DLD1 (cell line): ENCODE measurements around the gene PCK2.

Experiments used
- in situ Hi-C: cut with HindIII; loops from 2 replicates; pipeline ENCODE4 v1.10.0; 2017; ENCODE audit warnings: low sequenced_read_pairs

Gene PCK2

GRCh38 chr14:24060984-24061913 is 32.9 kb upstream of the PCK2 start:
- in situ Hi-C loops = no loop called here

GRCh38 chr14:24062216-24062980 is 31.7 kb upstream of the PCK2 start:
- in situ Hi-C loops = no loop called here

- in situ Hi-C loops = no loop called here
Measured at GRCh38 chr14:24063263-24063836, 30.8 kb upstream of the PCK2 start.

GRCh38 chr14:24064091-24064795 is 29.9 kb upstream of the PCK2 start:
- in situ Hi-C loops = no loop called here

GRCh38 chr14:24064856-24065255 is 29.3 kb upstream of the PCK2 start:
- in situ Hi-C loops = no loop called here

GRCh38 chr14:24065408-24065807 is 28.7 kb upstream of the PCK2 start:
- in situ Hi-C loops = no loop called here

- in situ Hi-C loops = no loop called here
Measured at GRCh38 chr14:24066496-24067132, 27.5 kb upstream of the PCK2 start.

- in situ Hi-C loops = no loop called here
Measured at GRCh38 chr14:24067133-24068082, 26.7 kb upstream of the PCK2 start.

- in situ Hi-C loops = no loop called here
Measured at GRCh38 chr14:24068711-24069410, 25.2 kb upstream of the PCK2 start.

- in situ Hi-C loops = no loop called here
Measured at GRCh38 chr14:24069411-24069735, 24.7 kb upstream of the PCK2 start.

- in situ Hi-C loops = no loop called here
Measured at GRCh38 chr14:24070285-24071143, 23.6 kb upstream of the PCK2 start.

- in situ Hi-C loops = no loop called here
Measured at GRCh38 chr14:24071144-24071697, 22.9 kb upstream of the PCK2 start, which contains the start of gene CPNE6. TSS of gene CPNE6 (plus strand) at chr14:24071562. CDS start at chr14:24072937, 1,375 bp downstream.

- in situ Hi-C loops = no loop called here
Measured at GRCh38 chr14:24071836-24072430, 22.2 kb upstream of the PCK2 start.

- in situ Hi-C loops = no loop called here
Measured at GRCh38 chr14:24072436-24072835, 21.7 kb upstream of the PCK2 start.

GRCh38 chr14:24072881-24073877 is 20.9 kb upstream of the PCK2 start:
- in situ Hi-C loops = no loop called here
